HepG2 (cell line): Measurements from ENCODE around the gene CD300A. TPM values are rescaled to one million over a fixed set of nuclear protein-coding genes. Genes with fewer than 3 reads are reported as not detected.

Source experiments
- HMG20A ChIP-seq: IDR thresholded peaks from 2 replicates; pipeline ENCODE4 v1.6.1; 2016; ENCODE audit warnings: borderline replicate concordance
- NR2F6 ChIP-seq, 2 experiments: IDR thresholded peaks; 2 replicates each; pipeline ENCODE4 v1.6.1; 2016; ENCODE audit warnings: antibody characterized with exemption in 1 of 2, mild to moderate bottlenecking in 1 of 2
- PPARG ChIP-seq: conservative IDR thresholded peaks from 2 replicates; pipeline ENCODE4 v1.6.1; 2016; ENCODE audit warnings: missing biosample characterization, missing genetic modification reagents
- SP2 ChIP-seq: sonication (generic); formaldehyde crosslinking; IDR thresholded peaks from 2 replicates; pipeline ENCODE4 v1.5.1; 2020; ENCODE audit warnings: mild to moderate bottlenecking, missing genetic modification reagents
- SUZ12 ChIP-seq: fragments of 150-350 bp; IDR thresholded peaks from 2 replicates; pipeline ENCODE4 v1.6.1; 2014; ENCODE audit warnings: low read depth, low read length
- ZBED4 ChIP-seq: sonication (generic); formaldehyde crosslinking; IDR thresholded peaks from 2 replicates; pipeline ENCODE4 v1.4.0; 2020; ENCODE audit warnings: missing genetic modification reagents, borderline replicate concordance
- ZNF282 ChIP-seq: fragments of 450-650 bp; IDR thresholded peaks from 2 replicates; pipeline ENCODE4 v1.6.1; 2018; ENCODE audit not compliant: partially characterized antibody
- ZNF770 ChIP-seq: sonication (generic); formaldehyde crosslinking; IDR thresholded peaks from 2 replicates; pipeline ENCODE4 v1.5.0; 2020; ENCODE audit warnings: mild to moderate bottlenecking, missing genetic modification reagents
- ZSCAN21 ChIP-seq: sonication (generic); formaldehyde crosslinking; IDR thresholded peaks from 2 replicates; pipeline ENCODE4 v1.8.0; 2022; ENCODE audit warnings: mild to moderate bottlenecking, missing genetic modification reagents, moderate library complexity, borderline replicate concordance
- polyA plus RNA-seq, 8 experiments: library from polyadenylated mRNA; depleted of rRNA in 3 of 8; stranded (reverse) in 7 of 8; unstranded in 1 of 8; fragments of >200 nt; fragmentation: Illumina TruSeq in 4 of 8; extraction: Trizol in 4 of 8; gene quantifications; 2 replicates each; pipeline versions ENCODE4 v1.2.1 to v1.2.3, GENCODE V29; 2011 to 2016; ENCODE audit warnings: low read depth in 4 of 8, missing spikeins in 1 of 8, mixed read lengths in 1 of 8; ENCODE audit not compliant: insufficient read depth in 1 of 8
- total RNA-seq, 5 experiments: library from RNA; depleted of rRNA; stranded (reverse); fragments of >200 nt; fragmentation: Illumina TruSeq; extraction: Trizol; gene quantifications; 2 replicates each; pipeline ENCODE4 v1.2.3, GENCODE V29; 2016; ENCODE audit warnings: low read depth in 1 of 5
- TF ChIP-seq, protein P1 (sequence below), 2 experiments: fragments of 450-650 bp in 1 of 2; sonication (generic) in 1 of 2; formaldehyde crosslinking in 1 of 2; IDR thresholded peaks; 2 replicates each; pipeline versions ENCODE4 v1.6.1 to v1.8.0; 2016 to 2022; ENCODE audit warnings: antibody characterized with exemption in 1 of 2, mild to moderate bottlenecking in 1 of 2, missing genetic modification reagents in 1 of 2

The CD300A gene
- total and polyA plus RNA-seq, 2 of the 13 experiments (the other 11 are each of a cell fraction or from before 2014, with no cell fraction given), result not detected

DNA sequence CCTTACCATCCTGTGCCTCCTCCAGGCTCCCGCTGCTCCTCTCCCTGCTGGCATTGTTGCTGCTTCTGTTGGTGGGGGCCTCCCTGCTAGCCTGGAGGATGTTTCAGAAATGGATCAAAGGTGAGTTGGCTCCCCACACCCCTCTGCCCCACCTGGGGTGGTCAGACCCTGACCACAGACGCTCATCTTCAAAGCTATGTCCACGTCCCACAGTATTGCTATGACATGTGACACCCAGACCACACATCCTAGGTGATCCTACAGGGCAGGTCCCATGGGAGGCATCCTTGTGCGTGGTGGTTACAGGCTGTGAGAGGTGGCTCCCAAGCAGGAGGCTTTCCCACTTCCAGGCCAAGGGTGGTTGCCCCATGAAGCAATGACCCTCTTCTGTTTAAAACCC, 11.0 kb downstream of the CD300A start (continued):
- no peak for TF ChIP-seq ZNF770 (CRISPR knock-in tag)
- TF ChIP-seq ZBED4 (CRISPR knock-in tag), result no peak
- no peak for TF ChIP-seq SUZ12
- TF ChIP-seq HMG20A (CRISPR knock-in tag), result no peak
- TF ChIP-seq, protein P1, sequence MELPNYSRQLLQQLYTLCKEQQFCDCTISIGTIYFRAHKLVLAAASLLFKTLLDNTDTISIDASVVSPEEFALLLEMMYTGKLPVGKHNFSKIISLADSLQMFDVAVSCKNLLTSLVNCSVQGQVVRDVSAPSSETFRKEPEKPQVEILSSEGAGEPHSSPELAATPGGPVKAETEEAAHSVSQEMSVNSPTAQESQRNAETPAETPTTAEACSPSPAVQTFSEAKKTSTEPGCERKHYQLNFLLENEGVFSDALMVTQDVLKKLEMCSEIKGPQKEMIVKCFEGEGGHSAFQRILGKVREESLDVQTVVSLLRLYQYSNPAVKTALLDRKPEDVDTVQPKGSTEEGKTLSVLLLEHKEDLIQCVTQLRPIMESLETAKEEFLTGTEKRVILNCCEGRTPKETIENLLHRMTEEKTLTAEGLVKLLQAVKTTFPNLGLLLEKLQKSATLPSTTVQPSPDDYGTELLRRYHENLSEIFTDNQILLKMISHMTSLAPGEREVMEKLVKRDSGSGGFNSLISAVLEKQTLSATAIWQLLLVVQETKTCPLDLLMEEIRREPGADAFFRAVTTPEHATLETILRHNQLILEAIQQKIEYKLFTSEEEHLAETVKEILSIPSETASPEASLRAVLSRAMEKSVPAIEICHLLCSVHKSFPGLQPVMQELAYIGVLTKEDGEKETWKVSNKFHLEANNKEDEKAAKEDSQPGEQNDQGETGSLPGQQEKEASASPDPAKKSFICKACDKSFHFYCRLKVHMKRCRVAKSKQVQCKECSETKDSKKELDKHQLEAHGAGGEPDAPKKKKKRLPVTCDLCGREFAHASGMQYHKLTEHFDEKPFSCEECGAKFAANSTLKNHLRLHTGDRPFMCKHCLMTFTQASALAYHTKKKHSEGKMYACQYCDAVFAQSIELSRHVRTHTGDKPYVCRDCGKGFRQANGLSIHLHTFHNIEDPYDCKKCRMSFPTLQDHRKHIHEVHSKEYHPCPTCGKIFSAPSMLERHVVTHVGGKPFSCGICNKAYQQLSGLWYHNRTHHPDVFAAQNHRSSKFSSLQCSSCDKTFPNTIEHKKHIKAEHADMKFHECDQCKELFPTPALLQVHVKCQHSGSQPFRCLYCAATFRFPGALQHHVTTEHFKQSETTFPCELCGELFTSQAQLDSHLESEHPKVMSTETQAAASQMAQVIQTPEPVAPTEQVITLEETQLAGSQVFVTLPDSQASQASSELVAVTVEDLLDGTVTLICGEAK (IDR thresholded peaks at IDR 0.05), result no peak
- TF ChIP-seq, protein P1 (CRISPR knock-in tag; IDR thresholded peaks at IDR 0.05), result no peak
- no peak for TF ChIP-seq PPARG (CRISPR knock-in tag)
- TF ChIP-seq SP2 (CRISPR knock-in tag), result no peak
- TF ChIP-seq NR2F6 (IDR thresholded peaks at IDR 0.05), result no peak
- no peak for TF ChIP-seq NR2F6 (CRISPR knock-in tag; IDR thresholded peaks at IDR 0.05)
- no peak for TF ChIP-seq ZSCAN21
- no peak for TF ChIP-seq ZNF282
